UCSD-AML1 (cell line): ENCODE measurements around the gene ZNF318.

Source experiments
- DNase-seq: peaks from one replicate; lab custom pipeline; 2025; ENCODE audit not compliant: unreplicated experiment; lab: John Stamatoyannopoulos, UW

The ZNF318 gene

GRCh38 chr6:43286456-43286979 is 82.9 kb downstream of the ZNF318 start:
- no peak for DNase-seq
